OCI-LY3 (cell line): ENCODE measurements around the gene CAMTA1.

Source experiments
- H2AFZ ChIP-seq: fragments of 200-600, 300-600 bp; shearing (Covaris generic); 2 replicates; pipeline ENCODE4 v1.6.0; 2014; ENCODE audit warnings: antibody characterized with exemption, low read depth, low read length
- H3K27ac ChIP-seq: fragments of 200-600, 300-600 bp; sonication (generic); 2 replicates; pipeline ENCODE4 v1.5.1; 2014; ENCODE audit warnings: mild to moderate bottlenecking, low read length, moderate library complexity, mixed read lengths
- H3K27me3 ChIP-seq: fragments of 200-600, 300-600 bp; sonication (generic); 2 replicates; pipeline ENCODE4 v1.6.1; 2014; ENCODE audit warnings: low read depth, low read length, mixed read lengths
- H3K36me3 ChIP-seq: fragments of 200-600, 300-600 bp; sonication (generic); replicated peaks from 2 replicates; pipeline ENCODE3; 2014; ENCODE audit warnings: low read depth, low read length, mixed read lengths
- H3K4me1 ChIP-seq: fragments of 300-600, 200-600 bp; sonication (generic); 2 replicates; pipeline ENCODE4 v1.6.1; 2014; ENCODE audit warnings: low read length, mixed read lengths
- H3K4me2 ChIP-seq: fragments of 200-600, 300-600 bp; sonication (generic); 2 replicates; pipeline ENCODE4 v1.6.1; 2014; ENCODE audit warnings: low read length, mixed read lengths
- H3K4me3 ChIP-seq: fragments of 300-600, 200-600 bp; sonication (generic); 2 replicates; pipeline ENCODE4 v1.5.1; 2014; ENCODE audit warnings: antibody characterized with exemption, mild to moderate bottlenecking, low read length, moderate library complexity
- H3K79me2 ChIP-seq: fragments of 300-600, 200-600 bp; shearing (Covaris generic); 2 replicates; pipeline ENCODE4 v1.6.1; 2014; ENCODE audit warnings: mild to moderate bottlenecking, low read length, mixed read lengths
- H3K9ac ChIP-seq: fragments of 300-600, 200-600 bp; shearing (Covaris generic); 2 replicates; pipeline ENCODE4 v1.6.0; 2014; ENCODE audit warnings: mild to moderate bottlenecking, low read length, moderate library complexity
- H3K9me3 ChIP-seq: fragments of 200-600, 300-600 bp; shearing (Covaris generic); 2 replicates; pipeline ENCODE4 v1.6.1; 2014; ENCODE audit warnings: low read length, mixed read lengths; ENCODE audit not compliant: insufficient read depth
- H4K20me1 ChIP-seq: fragments of 200-600, 300-600 bp; sonication (generic); 2 replicates; pipeline ENCODE4 v1.6.1; 2016; ENCODE audit warnings: low read length, mixed read lengths; ENCODE audit not compliant: insufficient read depth
- CTCF ChIP-seq: fragments of 200-600, 300-600 bp; sonication (generic); IDR thresholded peaks from 2 replicates; pipeline ENCODE4 v1.5.1; 2014; ENCODE audit warnings: antibody characterized with exemption, low read length, low read depth
- EZH2phosphoT487 ChIP-seq: fragments of 200-600 bp; shearing (Covaris generic); IDR thresholded peaks from 2 replicates; pipeline ENCODE4 v1.6.1; 2018; ENCODE audit warnings: antibody characterized with exemption, mixed run types, low read depth

CAMTA1 gene

GRCh38 chr1:7582460-7582972 lies 797.3 kb downstream of the CAMTA1 start:
- Histone ChIP-seq H3K4me2 (no peak overlapping the region), H2AFZ (no peak overlapping the region), H3K27ac (no peak overlapping the region), H3K4me1 (no peaks in the 10 kb centered on the region), H3K9ac (no peak overlapping the region), H3K4me3 (no peak overlapping the region), H4K20me1 (no peaks in the 10 kb centered on the region), H3K36me3 (no peaks in the 10 kb centered on the region), H3K27me3 (no peaks in the 10 kb centered on the region), H3K79me2 (no peaks in the 10 kb centered on the region), H3K9me3 (no peaks in the 10 kb centered on the region)
- TF ChIP-seq EZH2phosphoT487 (no peak), CTCF (no peak)

- no peaks in the 10 kb centered on the region for H3K79me2 ChIP-seq
- no peaks in the 10 kb centered on the region for H3K36me3 ChIP-seq
- H3K27me3 ChIP-seq = no peaks in the 10 kb centered on the region
- H3K4me1 ChIP-seq = no peaks in the 10 kb centered on the region
- no peak overlapping the region for H3K27ac ChIP-seq
- TF ChIP-seq EZH2phosphoT487 (no peak), CTCF (no peak)
- H4K20me1 ChIP-seq = no peaks in the 10 kb centered on the region
- no peak overlapping the region for H3K4me2 ChIP-seq
- no peak overlapping the region for H3K4me3 ChIP-seq
- H3K9me3 ChIP-seq = no peaks in the 10 kb centered on the region
- H2AFZ ChIP-seq = no peak overlapping the region
- H3K9ac ChIP-seq = no peak overlapping the region
Measured at GRCh38 chr1:7583291-7584096, 798.2 kb downstream of the CAMTA1 start.

GRCh38 chr1:7584157-7584556 lies 798.9 kb downstream of the CAMTA1 start:
- Histone ChIP-seq H3K79me2 (no peaks in the 10 kb centered on the region), H3K4me1 (no peaks in the 10 kb centered on the region), H3K27me3 (no peaks in the 10 kb centered on the region), H3K27ac (no peak overlapping the region), H3K9me3 (no peaks in the 10 kb centered on the region), H3K36me3 (no peaks in the 10 kb centered on the region), H3K9ac (no peak overlapping the region), H2AFZ (no peak overlapping the region), H3K4me3 (no peak overlapping the region), H3K4me2 (no peak overlapping the region), H4K20me1 (no peaks in the 10 kb centered on the region)
- TF ChIP-seq EZH2phosphoT487 (no peak), CTCF (no peak)

GRCh38 chr1:7584643-7585042 lies 799.4 kb downstream of the CAMTA1 start:
- H3K9ac ChIP-seq = no peak overlapping the region
- H3K4me3 ChIP-seq = no peak overlapping the region
- no peaks in the 10 kb centered on the region for H3K27me3 ChIP-seq
- H3K4me1 ChIP-seq = no peaks in the 10 kb centered on the region
- H3K36me3 ChIP-seq = no peaks in the 10 kb centered on the region
- H2AFZ ChIP-seq = no peak overlapping the region
- no peaks in the 10 kb centered on the region for H3K9me3 ChIP-seq
- H3K27ac ChIP-seq = no peak overlapping the region
- H3K79me2 ChIP-seq = no peaks in the 10 kb centered on the region
- H3K4me2 ChIP-seq = no peak overlapping the region
- TF ChIP-seq CTCF (no peak), EZH2phosphoT487 (no peak)
- H4K20me1 ChIP-seq = no peaks in the 10 kb centered on the region
